Fibroblast of skin of abdomen (primary cell): ENCODE results near the gene FFAR4.

ENCODE experiments used
- DNase-seq: peaks from one replicate; pipeline ENCODE4 v3.0.0-alpha.2; 2013

FFAR4 gene

DNA sequence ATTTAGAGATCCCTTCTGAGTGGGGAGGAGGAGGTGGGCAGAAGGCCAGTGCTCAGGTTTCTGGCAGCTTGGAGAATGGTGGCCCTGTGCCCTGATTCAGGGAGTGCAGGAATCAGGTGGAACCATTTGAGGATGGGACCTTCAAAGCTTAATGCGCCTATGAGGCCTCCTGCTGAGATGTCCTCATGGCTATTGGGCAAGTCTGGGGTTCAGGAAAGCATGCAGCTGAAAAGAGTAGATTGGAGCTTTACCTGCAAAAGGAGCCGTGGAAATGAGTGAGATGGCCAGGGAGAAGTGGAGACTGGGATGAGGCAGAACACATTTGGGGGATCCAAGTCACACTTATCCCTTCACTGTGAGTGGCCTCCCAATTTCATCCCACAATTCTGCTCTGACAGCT, 6.1 kb downstream of the FFAR4 start:
- DNase-seq = no peak

- DNase-seq = no peak
Observed at GRCh38 chr10:93573051-93573909, 6.8 kb downstream of the FFAR4 start.

DNA sequence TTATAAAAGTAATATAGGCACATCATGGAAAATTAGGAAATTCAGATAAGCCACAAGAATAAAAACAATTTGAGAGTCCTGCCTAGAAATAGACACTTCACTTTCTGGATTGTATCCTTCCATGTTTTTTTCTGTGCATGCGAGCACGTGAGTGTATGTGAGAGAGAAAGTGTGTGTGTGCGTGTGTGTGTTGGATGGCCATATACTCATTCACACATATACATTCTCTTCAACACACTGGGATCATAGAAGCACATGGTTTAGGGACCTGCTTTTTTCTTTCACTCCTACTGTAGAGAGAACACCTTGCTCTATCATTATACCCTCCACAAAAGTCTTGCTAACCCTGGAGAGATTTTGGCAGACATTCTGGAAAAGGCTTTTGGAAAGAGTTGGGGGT, 7.5 kb downstream of the FFAR4 start:
- DNase-seq = no peak

DNA sequence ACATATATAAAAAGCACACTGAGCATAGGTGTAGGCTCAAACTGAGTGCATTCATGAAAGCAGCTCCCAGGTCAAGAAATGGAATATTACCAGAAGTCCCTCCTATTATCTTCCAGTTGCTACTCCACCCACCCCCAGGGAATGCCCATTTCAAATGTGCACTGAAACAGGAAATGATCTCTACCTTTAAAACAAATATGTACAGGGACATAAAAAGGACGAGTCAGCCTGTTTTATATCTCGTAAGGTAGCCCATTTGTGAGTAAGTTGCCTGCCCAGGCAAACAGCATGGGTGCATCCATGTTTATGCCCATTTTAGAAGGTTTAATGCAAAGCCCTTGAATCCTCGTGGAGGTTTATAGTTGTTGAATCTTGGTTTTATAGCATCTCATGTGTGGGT, 10.4 kb downstream of the FFAR4 start:
- no peak for DNase-seq

DNA sequence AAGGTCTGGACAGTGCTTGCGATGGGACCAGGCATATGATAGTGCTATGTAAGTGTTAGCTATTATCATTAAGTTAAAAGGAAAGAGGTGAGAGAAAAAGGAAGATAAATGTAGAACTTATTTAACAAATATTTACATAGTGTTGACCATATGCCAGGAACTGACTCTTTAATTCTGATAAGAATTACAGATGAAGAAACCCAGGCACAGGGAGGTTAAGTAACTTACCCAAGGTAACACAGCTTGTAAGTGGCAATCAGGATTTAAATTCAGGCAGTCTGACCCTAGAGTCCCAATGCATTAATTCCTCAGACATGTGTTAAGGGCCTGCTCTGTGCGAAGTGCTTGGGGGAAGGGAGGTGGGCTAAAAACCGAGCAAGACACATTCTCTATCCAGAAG, 11.1 kb downstream of the FFAR4 start:
- no peak for DNase-seq

GRCh38 chr10:93579089-93579488, 12.6 kb downstream of the FFAR4 start:
- DNase-seq = no peak

DNA sequence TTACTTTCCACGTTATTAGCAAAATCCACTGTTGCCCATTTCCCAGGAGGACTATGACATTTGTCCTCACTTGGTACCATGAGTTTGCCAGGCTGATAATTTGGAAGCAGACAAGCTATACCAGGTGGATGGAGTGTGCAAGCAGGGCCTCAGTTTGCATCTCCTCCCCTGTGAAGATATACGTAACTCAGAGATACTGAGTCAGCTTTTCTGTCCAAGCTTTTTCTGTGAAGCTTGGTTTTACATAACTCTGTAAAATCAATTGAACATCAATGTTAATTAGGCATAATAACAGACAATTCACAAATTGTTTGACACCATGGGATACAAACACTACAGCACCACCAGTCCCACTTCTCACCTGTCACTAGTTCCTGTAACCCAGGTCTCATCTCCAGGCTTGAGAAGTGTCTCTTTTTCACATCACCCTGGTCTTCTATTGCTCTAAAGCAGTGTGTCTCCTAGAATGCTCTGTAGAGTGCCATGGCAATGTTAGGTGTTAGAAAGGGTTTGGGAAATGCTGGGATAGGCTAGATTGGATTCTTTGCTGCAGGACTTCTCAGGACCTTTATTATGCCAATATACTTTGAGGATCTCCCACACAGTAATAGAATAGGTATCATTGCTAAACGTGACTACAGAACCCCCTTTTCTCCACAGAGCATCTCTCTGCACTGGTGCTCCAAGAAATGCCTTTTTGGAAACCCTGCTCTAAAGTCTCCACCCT, 13.7 kb downstream of the FFAR4 start:
- no peak for DNase-seq

DNA sequence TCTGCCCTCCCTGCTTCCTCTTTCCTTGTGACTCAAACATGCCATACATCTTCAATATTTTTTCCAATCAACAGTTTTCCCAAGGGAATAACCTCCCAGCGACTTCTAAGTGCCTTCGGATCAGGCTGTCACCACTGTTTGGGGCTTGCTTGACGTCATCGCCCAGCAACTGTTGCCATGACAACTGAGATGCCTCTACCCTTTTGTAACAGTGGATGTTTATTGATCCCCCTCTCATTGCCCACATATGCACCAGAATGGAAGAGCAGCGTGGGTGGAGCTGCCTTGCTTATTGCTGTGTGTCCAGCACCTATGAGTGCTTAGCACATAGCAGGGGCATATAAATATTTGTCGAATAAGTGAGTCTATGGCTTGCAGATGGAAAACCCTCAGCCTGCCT, 14.4 kb downstream of the FFAR4 start:
- peak; percentile 14 for DNase-seq

DNA sequence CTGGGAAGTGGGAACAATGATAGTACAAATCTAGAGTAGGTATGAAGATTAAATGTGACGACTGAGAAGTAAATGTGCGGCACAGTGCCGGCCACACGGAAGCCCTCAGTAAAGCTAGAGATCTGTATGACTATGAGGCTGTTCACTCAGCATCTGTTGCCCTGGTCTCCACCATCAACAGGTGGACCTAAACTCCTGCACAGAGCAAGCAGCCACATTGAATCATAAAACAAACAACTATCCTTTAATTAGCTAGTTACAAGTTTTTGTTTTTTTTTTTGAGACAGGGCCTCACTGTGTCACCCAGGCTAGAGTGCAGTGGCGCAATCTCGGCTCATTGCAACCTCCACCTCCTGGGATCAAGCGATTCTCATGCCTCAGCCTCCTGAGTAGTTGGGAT, 18.0 kb downstream of the FFAR4 start:
- no peak for DNase-seq

- DNase-seq = no peak
Observed at GRCh38 chr10:93589648-93590562, 23.4 kb downstream of the FFAR4 start.

DNA sequence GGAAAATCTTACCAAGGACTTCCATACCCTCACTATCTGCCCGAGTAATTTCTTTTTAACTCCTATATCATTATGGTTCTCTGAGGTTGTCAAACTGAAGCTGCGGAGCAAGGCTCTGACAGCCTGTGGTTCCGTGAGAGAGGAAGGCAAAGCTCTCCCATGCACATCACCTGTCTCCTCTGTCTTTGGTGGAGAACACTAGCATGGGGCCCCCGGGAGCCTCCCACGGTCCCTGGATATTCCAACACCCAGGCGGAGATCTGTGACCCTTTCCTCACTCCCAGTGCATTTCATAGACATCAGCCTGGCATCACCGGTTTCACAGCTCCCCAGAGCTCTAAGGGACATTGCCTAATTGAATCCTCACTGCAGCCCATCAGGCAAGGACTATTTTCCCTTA, 24.2 kb downstream of the FFAR4 start:
- DNase-seq = no peak

DNA sequence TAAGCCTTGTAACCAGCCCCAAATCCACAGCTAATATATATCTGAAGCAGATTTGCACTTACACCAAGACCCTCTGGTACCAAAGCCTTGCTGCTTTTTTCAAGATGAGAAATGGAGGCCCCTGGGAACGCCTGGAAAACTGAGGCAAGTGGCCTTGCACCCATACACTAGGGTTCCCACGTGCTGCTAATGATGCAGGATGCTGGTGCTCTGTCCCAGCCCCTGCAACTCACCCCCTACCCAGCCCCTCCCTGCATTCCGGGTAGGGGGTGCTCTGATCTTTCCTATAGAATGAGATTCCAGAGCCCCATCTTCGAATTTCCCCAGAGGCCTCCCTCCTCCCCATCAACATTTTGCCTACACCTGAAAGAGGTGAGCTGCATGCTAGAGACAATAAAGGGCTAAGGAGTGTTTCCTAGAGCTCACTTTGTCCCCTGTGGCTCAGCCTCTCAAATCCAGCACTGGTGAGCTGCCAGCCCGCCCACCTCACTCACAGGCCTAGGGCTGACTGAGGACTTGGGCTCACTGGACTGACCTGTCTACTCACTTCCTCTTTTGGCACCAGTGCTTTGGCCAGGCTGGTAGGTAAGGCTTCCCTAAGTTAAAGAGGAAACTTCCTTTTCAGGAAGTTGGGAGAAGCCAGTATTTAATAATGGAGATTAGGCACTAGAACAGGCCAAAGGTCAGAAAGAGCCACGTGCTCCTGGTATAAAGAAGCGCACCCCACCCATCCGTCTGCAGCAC, 24.8 kb downstream of the FFAR4 start:
- DNase-seq = no peak

DNA sequence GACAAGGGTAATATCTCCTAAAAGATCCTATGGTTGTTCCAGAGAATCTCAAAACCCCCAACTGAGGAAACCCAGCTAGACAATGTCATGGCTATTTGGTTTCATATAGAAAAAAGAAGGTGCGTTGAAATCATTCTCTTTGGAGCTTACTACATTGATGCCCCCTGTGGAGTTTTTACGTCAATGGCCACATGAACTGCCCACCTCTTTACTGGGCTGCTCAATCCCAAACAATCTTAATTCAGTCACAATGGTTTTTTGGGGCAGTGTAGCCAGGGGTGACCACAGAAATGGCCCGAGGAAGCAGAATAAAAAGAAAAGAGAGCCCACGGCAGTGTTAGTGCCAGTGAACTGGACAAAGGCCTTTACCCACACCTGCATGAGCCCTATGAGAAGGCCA, 26.8 kb downstream of the FFAR4 start:
- DNase-seq = no peak

DNA sequence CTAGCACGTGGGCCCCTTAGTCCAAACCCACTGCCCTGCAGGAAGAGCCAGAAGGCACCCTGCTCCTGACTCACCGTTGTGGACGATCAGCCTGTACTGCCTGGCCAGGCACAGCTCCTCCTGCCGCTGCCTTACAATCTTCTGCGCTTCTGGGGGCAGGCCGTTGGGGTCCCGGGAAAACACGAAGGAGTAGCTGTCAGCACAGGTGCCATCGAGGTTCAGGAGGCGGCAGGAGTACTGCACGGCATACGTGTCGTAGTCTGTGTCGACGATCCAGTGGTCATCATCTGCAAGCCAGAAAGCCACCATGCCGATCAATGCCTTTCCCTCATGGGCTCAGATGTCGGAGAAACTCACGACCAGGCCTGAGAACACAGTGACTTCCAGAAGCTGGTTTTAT, 27.3 kb downstream of the FFAR4 start:
- DNase-seq = no peak

DNA sequence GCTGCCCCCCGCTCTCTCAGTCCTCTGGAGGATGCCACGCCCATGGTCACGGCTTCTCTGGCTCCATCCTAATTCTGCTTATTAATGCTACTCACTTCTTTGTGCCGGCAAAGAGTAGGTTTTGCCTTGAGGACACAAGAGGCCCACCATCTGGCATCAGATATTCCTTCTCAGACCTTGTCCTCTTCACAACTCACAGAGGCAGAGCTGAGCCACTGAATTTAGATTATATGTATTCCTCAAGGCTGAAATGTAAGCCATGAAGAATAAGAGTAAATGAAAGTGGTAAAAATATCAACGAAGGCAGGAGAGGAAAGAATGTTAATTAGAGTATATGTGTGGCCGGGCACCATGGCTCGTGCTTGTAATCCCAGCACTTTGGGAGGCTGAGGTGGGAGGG, 28.1 kb downstream of the FFAR4 start:
- no peak for DNase-seq

GRCh38 chr10:93595378-93596161, 29.1 kb downstream of the FFAR4 start:
- no peak for DNase-seq

- DNase-seq = no peak
Observed at GRCh38 chr10:93596539-93596938, 30.1 kb downstream of the FFAR4 start.

DNA sequence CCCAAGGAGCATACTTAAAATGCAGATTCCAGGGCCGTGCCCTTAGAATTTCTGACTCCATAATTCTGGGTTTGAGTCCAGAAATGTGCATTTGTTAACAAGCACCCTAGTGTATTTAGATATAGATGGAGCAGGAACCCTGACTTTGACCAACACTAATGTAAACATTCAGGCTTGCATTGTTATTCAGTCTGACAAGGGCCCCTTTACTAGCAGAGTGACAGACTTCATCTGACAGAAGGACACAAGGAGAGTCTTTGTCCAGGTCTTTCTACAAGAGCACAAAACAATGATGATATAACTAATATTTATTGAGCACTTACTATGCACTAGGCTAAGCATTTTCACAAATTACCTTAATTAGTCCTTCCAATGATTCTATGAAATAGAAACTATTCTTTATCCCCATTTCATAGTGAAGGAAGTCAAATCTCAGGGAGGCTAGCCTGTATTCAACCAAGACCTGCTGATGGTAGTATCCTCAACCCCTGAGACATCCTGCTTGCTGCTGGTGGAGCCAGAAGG, 30.7 kb downstream of the FFAR4 start:
- no peak for DNase-seq

- no peak for DNase-seq
Observed at GRCh38 chr10:93598157-93598556, 31.7 kb downstream of the FFAR4 start.

- DNase-seq = no peak
Observed at GRCh38 chr10:93599335-93599734, 32.9 kb downstream of the FFAR4 start.

DNA sequence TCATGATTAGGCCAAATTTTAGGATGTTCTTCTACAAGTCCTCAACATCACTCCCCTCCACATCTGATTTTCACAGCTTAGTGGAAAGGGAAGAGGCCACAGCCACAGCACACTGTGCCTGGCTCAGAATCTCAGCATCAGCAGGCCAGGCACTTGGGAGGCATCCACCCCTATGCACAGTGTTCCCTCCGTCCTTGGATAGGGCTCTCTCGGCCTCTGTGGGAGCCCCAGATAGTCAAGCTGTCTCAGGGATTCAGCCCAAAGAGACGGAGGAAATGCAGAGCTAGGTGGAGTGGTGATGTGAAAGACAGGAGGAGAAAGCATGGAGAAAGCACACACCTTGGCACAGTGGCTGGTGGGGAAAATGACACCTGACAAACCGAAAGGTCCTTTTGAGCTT, 33.3 kb downstream of the FFAR4 start:
- DNase-seq = no peak
